PFSK-1 (cell line): Measurements from ENCODE around the gene TCF12.

Source experiments
- FOXP2 ChIP-seq: optimal IDR thresholded peaks from 2 replicates; pipeline ENCODE3; 2011; ENCODE audit warnings: borderline replicate concordance, control low read depth, inconsistent platforms; ENCODE audit not compliant: insufficient read depth; ENCODE audit errors: extremely low read length, extremely low read depth
- POLR2AphosphoS5 ChIP-seq: IDR thresholded peaks from 2 replicates; pipeline ENCODE4 v1.6.1; 2012; ENCODE audit warnings: low read depth, mild to moderate bottlenecking, control low read depth, low read length, moderate library complexity
- SIN3A ChIP-seq: IDR thresholded peaks from 2 replicates; pipeline ENCODE4 v1.6.1; 2012; ENCODE audit warnings: mild to moderate bottlenecking, low read length, moderate library complexity, borderline replicate concordance; ENCODE audit not compliant: insufficient read depth
- TAF1 ChIP-seq: IDR thresholded peaks from 2 replicates; pipeline ENCODE4 v1.6.1; 2012; ENCODE audit warnings: low read length, control low read depth, borderline replicate concordance; ENCODE audit not compliant: insufficient read depth
- TF ChIP-seq, protein P1 (sequence below), 2 experiments: IDR thresholded peaks; 2 replicates each; pipeline versions ENCODE4 v1.6.1 to v1.8.0; 2011 to 2012; ENCODE audit warnings: low read depth in 2 of 2, low read length in 2 of 2, control low read depth in 1 of 2, inconsistent platforms in 1 of 2, mild to moderate bottlenecking in 1 of 2, moderate library complexity in 1 of 2; ENCODE audit not compliant: insufficient read depth in 1 of 2

The TCF12 gene

DNA sequence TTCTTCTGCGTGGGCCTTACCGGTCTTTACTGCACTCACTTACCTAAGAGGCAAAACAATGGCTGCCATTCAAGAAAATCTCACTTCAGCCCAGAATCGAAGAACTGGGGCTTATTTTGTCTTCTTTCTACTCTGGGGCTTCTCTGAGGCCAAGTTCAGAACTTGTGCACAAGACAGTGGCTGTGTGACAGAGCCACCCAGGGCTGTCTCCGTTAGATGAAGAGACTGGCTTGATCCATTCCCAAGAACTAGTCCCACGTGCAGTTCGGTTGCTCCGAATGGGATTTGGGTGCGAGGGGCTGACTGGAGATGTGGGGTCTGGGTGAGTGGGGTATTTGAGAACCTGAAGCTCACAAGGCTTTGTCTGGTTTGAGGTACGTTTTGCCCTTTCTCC, 795 bp upstream of the TCF12 start:
- TF ChIP-seq FOXP2: no peak
- no peak for TF ChIP-seq POLR2AphosphoS5
- TF ChIP-seq SIN3A: no peak

DNA sequence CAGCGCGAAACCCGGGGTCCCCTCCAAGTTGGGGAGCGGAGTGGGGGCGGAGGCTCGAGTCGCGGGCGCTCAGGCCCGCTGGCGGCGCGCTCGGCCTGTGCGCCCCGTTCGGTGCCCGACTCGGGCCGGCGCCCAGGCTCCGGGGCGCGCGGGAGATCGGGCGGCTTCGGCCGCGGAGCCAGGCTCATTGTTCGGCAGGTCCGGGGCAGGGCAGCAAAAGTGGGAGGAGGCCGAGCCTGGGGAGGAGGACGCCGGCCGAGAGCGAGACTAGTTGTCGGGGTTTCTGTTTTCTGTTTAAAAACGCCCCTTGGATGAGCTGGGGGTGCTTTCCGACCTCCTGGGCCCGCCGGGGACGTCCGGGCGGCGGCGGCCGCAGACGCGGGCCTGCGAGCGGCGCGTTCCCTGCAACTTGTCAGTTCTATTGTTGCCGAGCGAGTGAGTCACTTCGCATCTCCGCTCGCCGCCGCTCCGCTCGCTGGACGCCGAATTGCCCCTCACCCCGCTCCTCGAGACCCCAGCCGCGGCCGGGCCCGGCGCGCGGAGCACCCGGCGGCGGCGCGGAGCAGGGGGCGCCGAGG, 676 bp downstream of the TCF12 start:
- TF ChIP-seq SIN3A (no peak), POLR2AphosphoS5 (no peak), FOXP2 (peak; percentile 67), TAF1 (no peak)
- TF ChIP-seq, protein P1, sequence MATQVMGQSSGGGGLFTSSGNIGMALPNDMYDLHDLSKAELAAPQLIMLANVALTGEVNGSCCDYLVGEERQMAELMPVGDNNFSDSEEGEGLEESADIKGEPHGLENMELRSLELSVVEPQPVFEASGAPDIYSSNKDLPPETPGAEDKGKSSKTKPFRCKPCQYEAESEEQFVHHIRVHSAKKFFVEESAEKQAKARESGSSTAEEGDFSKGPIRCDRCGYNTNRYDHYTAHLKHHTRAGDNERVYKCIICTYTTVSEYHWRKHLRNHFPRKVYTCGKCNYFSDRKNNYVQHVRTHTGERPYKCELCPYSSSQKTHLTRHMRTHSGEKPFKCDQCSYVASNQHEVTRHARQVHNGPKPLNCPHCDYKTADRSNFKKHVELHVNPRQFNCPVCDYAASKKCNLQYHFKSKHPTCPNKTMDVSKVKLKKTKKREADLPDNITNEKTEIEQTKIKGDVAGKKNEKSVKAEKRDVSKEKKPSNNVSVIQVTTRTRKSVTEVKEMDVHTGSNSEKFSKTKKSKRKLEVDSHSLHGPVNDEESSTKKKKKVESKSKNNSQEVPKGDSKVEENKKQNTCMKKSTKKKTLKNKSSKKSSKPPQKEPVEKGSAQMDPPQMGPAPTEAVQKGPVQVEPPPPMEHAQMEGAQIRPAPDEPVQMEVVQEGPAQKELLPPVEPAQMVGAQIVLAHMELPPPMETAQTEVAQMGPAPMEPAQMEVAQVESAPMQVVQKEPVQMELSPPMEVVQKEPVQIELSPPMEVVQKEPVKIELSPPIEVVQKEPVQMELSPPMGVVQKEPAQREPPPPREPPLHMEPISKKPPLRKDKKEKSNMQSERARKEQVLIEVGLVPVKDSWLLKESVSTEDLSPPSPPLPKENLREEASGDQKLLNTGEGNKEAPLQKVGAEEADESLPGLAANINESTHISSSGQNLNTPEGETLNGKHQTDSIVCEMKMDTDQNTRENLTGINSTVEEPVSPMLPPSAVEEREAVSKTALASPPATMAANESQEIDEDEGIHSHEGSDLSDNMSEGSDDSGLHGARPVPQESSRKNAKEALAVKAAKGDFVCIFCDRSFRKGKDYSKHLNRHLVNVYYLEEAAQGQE (IDR thresholded peaks at IDR 0.05; ENCODE audit: insufficient read depth in 1 of 2, low read depth in 2 of 2, low read length in 2 of 2): no peak

DNA sequence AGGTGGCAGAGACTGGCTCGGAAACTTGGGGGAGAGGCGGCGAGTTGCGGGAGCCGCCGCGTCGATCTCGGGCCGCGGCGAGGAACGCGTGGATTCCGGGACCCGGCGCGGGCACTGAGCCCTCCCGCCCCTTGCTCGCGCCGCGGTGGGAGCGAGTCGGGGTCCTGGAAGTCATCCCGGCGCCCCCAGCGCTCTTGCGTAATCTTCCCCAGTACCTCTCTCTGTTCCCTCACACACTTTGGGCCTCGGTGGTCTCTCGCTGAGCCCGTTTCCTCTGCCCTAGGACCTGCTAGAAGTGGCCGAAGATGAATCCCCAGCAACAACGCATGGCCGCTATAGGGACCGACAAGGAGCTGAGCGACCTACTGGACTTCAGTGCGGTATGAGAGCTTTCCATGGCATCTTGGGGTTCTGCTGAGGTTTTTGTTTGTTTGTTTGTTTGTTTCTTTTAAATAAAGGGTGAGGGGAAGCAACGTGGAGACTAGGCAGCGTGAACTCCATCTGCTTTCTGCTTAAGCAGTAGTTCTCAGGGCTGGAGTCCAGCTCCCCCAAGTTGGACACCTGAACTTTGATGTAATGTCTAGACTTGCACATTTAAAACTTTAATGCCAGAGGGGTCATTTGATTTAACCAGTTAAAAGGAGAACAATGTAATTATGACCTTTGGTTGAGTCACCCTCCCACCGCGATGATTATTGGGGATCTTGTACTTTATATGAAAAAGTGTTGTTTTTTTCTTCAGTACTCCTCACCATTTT, 1.3 kb downstream of the TCF12 start:
- TF ChIP-seq FOXP2 (no peak), TAF1 (no peak), POLR2AphosphoS5 (no peak; the same call in 1 of the 2 replicates), SIN3A (no peak; the same call in 1 of the 2 replicates)
- TF ChIP-seq, protein P1 (IDR thresholded peaks at IDR 0.05; ENCODE audit: insufficient read depth in 1 of 2, low read depth in 2 of 2, low read length in 2 of 2): no peak

DNA sequence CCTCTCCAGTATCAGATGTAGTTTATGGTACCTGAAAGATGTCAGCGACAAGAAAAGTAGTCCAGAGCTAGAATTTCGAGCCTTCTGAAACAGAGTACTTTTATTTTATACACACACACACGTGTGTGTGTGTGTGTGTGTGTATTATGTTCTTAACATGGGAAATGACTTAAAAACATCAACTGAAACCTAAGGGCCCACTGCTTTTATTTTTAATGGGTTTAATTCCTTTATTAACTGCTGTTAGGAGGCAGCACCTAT, 1.9 kb downstream of the TCF12 start:
- TF ChIP-seq FOXP2 (no peak), TAF1 (no peak), SIN3A (no peak), POLR2AphosphoS5 (no peak)
- TF ChIP-seq, protein P1 (IDR thresholded peaks at IDR 0.05; ENCODE audit: insufficient read depth in 1 of 2, low read depth in 2 of 2, low read length in 2 of 2): no peak

DNA sequence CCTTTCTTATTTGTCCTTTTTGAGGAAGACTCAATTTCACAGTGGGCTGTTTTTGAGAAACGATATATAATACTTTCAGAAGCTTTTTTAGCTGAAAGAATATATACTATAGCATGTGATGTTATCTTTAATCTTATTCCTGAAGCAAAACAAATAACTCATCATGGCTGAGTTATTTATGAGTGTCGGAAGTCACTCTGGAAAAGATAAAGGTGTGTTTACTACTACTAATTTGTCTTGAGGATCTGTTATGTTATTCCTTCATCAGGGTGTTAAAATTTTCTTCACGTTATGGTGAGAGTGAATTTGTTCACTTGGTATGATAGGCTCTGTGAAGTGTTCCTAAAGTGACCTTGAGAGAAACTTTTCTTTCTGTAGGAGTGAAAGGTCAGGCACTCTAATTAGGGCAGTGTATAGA, 4.7 kb downstream of the TCF12 start:
- no peak for TF ChIP-seq FOXP2
- TF ChIP-seq, protein P1 (IDR thresholded peaks at IDR 0.05; ENCODE audit: insufficient read depth in 1 of 2, low read depth in 2 of 2, low read length in 2 of 2): no peak
